H9 (cell line): ENCODE results near the gene TMEM134. TPM values are rescaled to one million over a fixed set of nuclear protein-coding genes. Genes with fewer than 3 reads are reported as not detected.

ENCODE experiments used
- DNase-seq: peaks from one replicate; pipeline ENCODE4 v3.0.0-alpha.2; 2017
- H2AFZ ChIP-seq: one replicate; pipeline ENCODE4 v1.6.1; 2013; ENCODE audit warnings: mild to moderate bottlenecking, low read length, control low read depth, moderate library complexity
- H2AK5ac ChIP-seq: 2 replicates; pipeline ENCODE4 v1.6.1; 2013; ENCODE audit warnings: low read length, control low read depth, mixed read lengths; ENCODE audit not compliant: insufficient read length
- H2BK120ac ChIP-seq: one replicate; pipeline ENCODE4 v1.6.1; 2013; ENCODE audit warnings: low read depth, mild to moderate bottlenecking, low read length, control low read depth, inconsistent platforms; ENCODE audit not compliant: poor library complexity, severe bottlenecking
- H2BK12ac ChIP-seq: 2 replicates; pipeline ENCODE4 v1.6.1; 2013; ENCODE audit warnings: low read length, control low read depth, mixed read lengths, low read depth; ENCODE audit not compliant: insufficient read length
- H2BK15ac ChIP-seq: 2 replicates; pipeline ENCODE4 v1.6.1; 2013; ENCODE audit warnings: low read depth, low read length, control low read depth
- H2BK20ac ChIP-seq: one replicate; pipeline ENCODE4 v1.6.1; 2013; ENCODE audit warnings: low read depth, mild to moderate bottlenecking, low read length, control low read depth, inconsistent platforms; ENCODE audit not compliant: poor library complexity, severe bottlenecking
- H2BK5ac ChIP-seq: 2 replicates; pipeline ENCODE4 v1.6.1; 2013; ENCODE audit warnings: low read length, control low read depth, mixed read lengths; ENCODE audit not compliant: insufficient read length
- H3K14ac ChIP-seq: 2 replicates; pipeline ENCODE4 v1.6.1; 2013; ENCODE audit warnings: low read length, control low read depth; ENCODE audit not compliant: insufficient read depth
- H3K18ac ChIP-seq: 2 replicates; pipeline ENCODE4 v1.6.1; 2013; ENCODE audit warnings: low read depth, mild to moderate bottlenecking, mixed read lengths, low read length, control low read depth; ENCODE audit not compliant: insufficient read length
- H3K23ac ChIP-seq: 2 replicates; pipeline ENCODE4 v1.6.1; 2013; ENCODE audit warnings: low read length, control low read depth, mixed read lengths, low read depth; ENCODE audit not compliant: insufficient read length
- H3K23me2 ChIP-seq: 2 replicates; pipeline ENCODE4 v1.6.1; 2013; ENCODE audit warnings: low read depth, mild to moderate bottlenecking, mixed read lengths, low read length, control low read depth; ENCODE audit not compliant: insufficient read length, poor library complexity, severe bottlenecking
- H3K27ac ChIP-seq: 2 replicates; pipeline ENCODE4 v1.5.1; 2013; ENCODE audit warnings: low read length, control low read depth, mixed read lengths, low read depth; ENCODE audit not compliant: insufficient read length
- H3K27me3 ChIP-seq: 2 replicates; pipeline ENCODE4 v1.6.1; 2013; ENCODE audit warnings: low read length, control low read depth, inconsistent platforms; ENCODE audit not compliant: insufficient read depth
- H3K4ac ChIP-seq: 2 replicates; pipeline ENCODE4 v1.6.1; 2013; ENCODE audit warnings: low read depth, mild to moderate bottlenecking, control low read depth, inconsistent platforms, low read length, moderate library complexity
- H3K4me1 ChIP-seq: 2 replicates; pipeline ENCODE4 v1.6.1; 2013; ENCODE audit warnings: low read length, control low read depth, inconsistent platforms; ENCODE audit not compliant: insufficient read depth
- H3K4me2 ChIP-seq: 2 replicates; pipeline ENCODE4 v1.6.1; 2013; ENCODE audit warnings: low read length, control low read depth, mixed read lengths; ENCODE audit not compliant: insufficient read length, insufficient read depth
- H3K56ac ChIP-seq: 2 replicates; pipeline ENCODE4 v1.6.1; 2013; ENCODE audit warnings: low read depth, mild to moderate bottlenecking, mixed read lengths, low read length, control low read depth; ENCODE audit not compliant: insufficient read length
- H3K79me1 ChIP-seq: 2 replicates; pipeline ENCODE4 v1.6.1; 2013; ENCODE audit warnings: low read depth, mild to moderate bottlenecking, moderate library complexity, low read length, control low read depth, inconsistent platforms; ENCODE audit not compliant: insufficient read depth, poor library complexity, severe bottlenecking
- H3K79me2 ChIP-seq: 2 replicates; pipeline ENCODE4 v1.6.1; 2013; ENCODE audit warnings: low read length, control low read depth, inconsistent platforms; ENCODE audit not compliant: insufficient read depth
- H3K9ac ChIP-seq: 2 replicates; pipeline ENCODE4 v1.6.1; 2013; ENCODE audit warnings: low read length, control low read depth, mixed read lengths; ENCODE audit not compliant: insufficient read length; ENCODE audit errors: extremely low read depth
- H3K9me3 ChIP-seq: one replicate; pipeline ENCODE4 v1.6.1; 2013; ENCODE audit warnings: low read depth, low read length, inconsistent platforms; ENCODE audit not compliant: control insufficient read depth
- H3T11ph ChIP-seq: one replicate; pipeline ENCODE4 v1.6.1; 2013; ENCODE audit warnings: mild to moderate bottlenecking, low read length, control low read depth, inconsistent platforms
- H4K20me1 ChIP-seq: one replicate; pipeline ENCODE4 v1.6.1; 2013; ENCODE audit not compliant: control insufficient read depth, insufficient read length, insufficient read depth
- H4K5ac ChIP-seq: 2 replicates; pipeline ENCODE4 v1.6.1; 2013; ENCODE audit warnings: low read depth, mild to moderate bottlenecking, mixed read lengths, low read length, control low read depth; ENCODE audit not compliant: insufficient read length
- H4K8ac ChIP-seq: replicated peaks from 2 replicates; pipeline ENCODE4 v1.6.1; 2013; ENCODE audit warnings: low read length, control low read depth, mixed read lengths, low read depth; ENCODE audit not compliant: insufficient read length
- H4K91ac ChIP-seq: 2 replicates; pipeline ENCODE4 v1.6.1; 2013; ENCODE audit warnings: low read depth, mild to moderate bottlenecking, moderate library complexity, mixed read lengths, low read length, control low read depth; ENCODE audit not compliant: insufficient read length
- H3K27ac Mint-ChIP-seq, 3 experiments: 2 replicates in 2 of 3; 3 replicates in 1 of 3; pipeline ENCODE4 v1.8.0; 2020 to 2021; ENCODE audit warnings: mixed read lengths in 3 of 3, mild to moderate bottlenecking in 1 of 3, moderate library complexity in 1 of 3
- H3K27me3 Mint-ChIP-seq: 2 replicates; pipeline ENCODE4 v1.8.0; 2021; ENCODE audit warnings: low read depth, mild to moderate bottlenecking, moderate library complexity, mixed read lengths
- H3K36me3 Mint-ChIP-seq, 3 experiments: 2 replicates in 2 of 3; 3 replicates in 1 of 3; pipeline ENCODE4 v1.8.0; 2020 to 2021; ENCODE audit warnings: low read depth in 3 of 3, mixed read lengths in 3 of 3; ENCODE audit not compliant: insufficient read depth in 1 of 3
- H3K4me1 Mint-ChIP-seq, 2 experiments: 2 replicates each; pipeline ENCODE4 v1.8.0; 2020; ENCODE audit warnings: mixed read lengths in 2 of 2
- H3K4me3 Mint-ChIP-seq, 2 experiments: 2 replicates in 1 of 2; 3 replicates in 1 of 2; pipeline ENCODE4 v1.8.0; 2020 to 2021; ENCODE audit warnings: mild to moderate bottlenecking in 2 of 2, mixed read lengths in 2 of 2, moderate library complexity in 1 of 2
- H3K9me3 Mint-ChIP-seq, 2 experiments: 2 replicates in 1 of 2; 3 replicates in 1 of 2; pipeline ENCODE4 v1.8.0; 2020; ENCODE audit warnings: mild to moderate bottlenecking in 2 of 2, mixed read lengths in 2 of 2, moderate library complexity in 1 of 2
- WGBS: extraction: QIAGEN DNeasy Blood & Tissue Kit; methylation state at CpG from one replicate; pipeline ENCODE4 v1.1.7; 2013; ENCODE audit warnings: missing lambda C conversion rate, low lambda C conversion rate, mixed read lengths; ENCODE audit not compliant: insufficient read length; ENCODE audit errors: extremely low coverage; 5-methylcytosine and 5-hydroxymethylcytosine counted together
- total RNA-seq: library from RNA; stranded (reverse); gene quantifications from 2 replicates; pipeline ENCODE4 v1.2.1, GENCODE V29; 2021
- TF ChIP-seq, protein P1 (sequence below): fragments of 200-600 bp; sonication (generic); conservative IDR thresholded peaks from 3 replicates; pipeline ENCODE4 v1.8.0; 2021; ENCODE audit warnings: antibody characterized with exemption, mild to moderate bottlenecking

Gene TMEM134
- total RNA-seq, 1 experiment from 2014 or later = 53.6 TPM

DNA sequence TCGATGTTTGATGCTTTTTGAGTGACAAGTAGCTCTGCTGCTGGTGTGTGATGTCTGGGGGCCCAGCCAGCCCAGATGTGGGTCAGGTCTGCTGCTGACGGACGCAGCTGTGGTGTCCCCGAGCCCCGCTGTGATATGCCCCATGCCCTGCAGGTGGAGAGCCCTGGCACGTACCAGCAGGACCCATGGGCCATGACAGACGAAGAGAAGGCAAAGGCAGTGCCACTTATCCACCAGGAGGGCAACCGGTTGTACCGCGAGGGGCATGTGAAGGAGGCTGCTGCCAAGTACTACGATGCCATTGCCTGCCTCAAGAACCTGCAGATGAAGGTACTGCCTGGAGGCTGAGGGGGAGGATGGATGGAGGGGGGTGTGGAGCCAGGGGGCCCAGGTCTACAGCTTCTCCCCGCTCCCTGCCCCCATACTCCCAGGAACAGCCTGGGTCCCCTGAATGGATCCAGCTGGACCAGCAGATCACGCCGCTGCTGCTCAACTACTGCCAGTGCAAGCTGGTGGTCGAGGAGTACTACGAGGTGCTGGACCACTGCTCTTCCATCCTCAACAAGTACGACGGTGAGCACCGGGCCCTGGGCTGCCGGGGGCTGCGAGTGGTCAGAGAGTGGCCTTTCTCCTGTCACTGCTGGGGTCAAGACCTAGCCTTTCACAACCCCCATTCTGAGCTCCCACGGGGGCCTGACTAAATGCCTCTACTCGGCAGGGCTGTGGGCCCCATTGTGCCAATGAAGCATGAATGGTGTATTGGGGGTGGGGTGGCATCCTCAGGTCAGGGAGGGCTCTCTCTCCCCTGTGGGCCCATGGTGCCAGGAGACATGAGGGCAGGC lies 21.1 kb upstream of the TMEM134 start:
- H3K4me2 ChIP-seq = no peak overlapping the region
- no CpG with 5 or more reads among the region's 23 CpGs for WGBS
- H3K9me3 ChIP-seq = no peaks in the 10 kb centered on the region
- no peak overlapping the region for H3T11ph ChIP-seq
- H3K23ac ChIP-seq = no peak overlapping the region
- peaks cover 4 to 32% (median 20%) of the 10 kb centered on the region in 3 experiments; a peak in 5 of 7 replicates for H3K36me3 Mint-ChIP-seq
- no peaks in the 10 kb centered on the region for H3K79me1 ChIP-seq
- no peaks in the 10 kb centered on the region for H3K4me1 ChIP-seq
- H4K20me1 ChIP-seq = no peaks in the 10 kb centered on the region
- H3K4me1 Mint-ChIP-seq = peaks cover 6 to 7% of the 10 kb centered on the region in 2 experiments
- no peak overlapping the region for H2BK15ac ChIP-seq
- H2AFZ ChIP-seq = no peak overlapping the region
- H3K79me2 ChIP-seq = no peaks in the 10 kb centered on the region
- H2BK120ac ChIP-seq = no peak overlapping the region
- H2BK20ac ChIP-seq = no peak overlapping the region
- H3K27ac ChIP-seq = no peak overlapping the region
- no peak for DNase-seq
- no peak overlapping the region for H4K91ac ChIP-seq
- H3K4me3 Mint-ChIP-seq = no peak overlapping the region; a peak in 1 of 5 replicates
- no peak overlapping the region for H4K5ac ChIP-seq
- no peak overlapping the region; a peak in 1 of 7 replicates for H3K27ac Mint-ChIP-seq
- H3K14ac ChIP-seq = no peak overlapping the region
- H3K4ac ChIP-seq = no peak overlapping the region
- TF ChIP-seq, protein P1, sequence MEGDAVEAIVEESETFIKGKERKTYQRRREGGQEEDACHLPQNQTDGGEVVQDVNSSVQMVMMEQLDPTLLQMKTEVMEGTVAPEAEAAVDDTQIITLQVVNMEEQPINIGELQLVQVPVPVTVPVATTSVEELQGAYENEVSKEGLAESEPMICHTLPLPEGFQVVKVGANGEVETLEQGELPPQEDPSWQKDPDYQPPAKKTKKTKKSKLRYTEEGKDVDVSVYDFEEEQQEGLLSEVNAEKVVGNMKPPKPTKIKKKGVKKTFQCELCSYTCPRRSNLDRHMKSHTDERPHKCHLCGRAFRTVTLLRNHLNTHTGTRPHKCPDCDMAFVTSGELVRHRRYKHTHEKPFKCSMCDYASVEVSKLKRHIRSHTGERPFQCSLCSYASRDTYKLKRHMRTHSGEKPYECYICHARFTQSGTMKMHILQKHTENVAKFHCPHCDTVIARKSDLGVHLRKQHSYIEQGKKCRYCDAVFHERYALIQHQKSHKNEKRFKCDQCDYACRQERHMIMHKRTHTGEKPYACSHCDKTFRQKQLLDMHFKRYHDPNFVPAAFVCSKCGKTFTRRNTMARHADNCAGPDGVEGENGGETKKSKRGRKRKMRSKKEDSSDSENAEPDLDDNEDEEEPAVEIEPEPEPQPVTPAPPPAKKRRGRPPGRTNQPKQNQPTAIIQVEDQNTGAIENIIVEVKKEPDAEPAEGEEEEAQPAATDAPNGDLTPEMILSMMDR = no peak
- no peak overlapping the region for H4K8ac ChIP-seq
- no peaks in the 10 kb centered on the region for H3K27me3 ChIP-seq
- no peaks in the 10 kb centered on the region for H3K9me3 Mint-ChIP-seq
- no peak overlapping the region for H3K18ac ChIP-seq
- no peaks in the 10 kb centered on the region for H3K23me2 ChIP-seq
- no peak overlapping the region for H2BK12ac ChIP-seq
- H3K27me3 Mint-ChIP-seq = no peaks in the 10 kb centered on the region
- no peak overlapping the region for H3K9ac ChIP-seq
- H2BK5ac ChIP-seq = no peak overlapping the region
- H3K56ac ChIP-seq = no peak overlapping the region
- H2AK5ac ChIP-seq = no peak overlapping the region
